ENCODE data around the gene RASAL2. TPM values are rescaled to one million over a fixed set of nuclear protein-coding genes. Genes with fewer than 3 reads are reported as not detected.
A peak's percentile ranks its signal among the peaks of the same experiment; 100 is the strongest.

Gene RASAL2
- total RNA-seq, 3 donors from 2014 or later: 28.5 to 41.0 (median 40.5) TPM

DNA sequence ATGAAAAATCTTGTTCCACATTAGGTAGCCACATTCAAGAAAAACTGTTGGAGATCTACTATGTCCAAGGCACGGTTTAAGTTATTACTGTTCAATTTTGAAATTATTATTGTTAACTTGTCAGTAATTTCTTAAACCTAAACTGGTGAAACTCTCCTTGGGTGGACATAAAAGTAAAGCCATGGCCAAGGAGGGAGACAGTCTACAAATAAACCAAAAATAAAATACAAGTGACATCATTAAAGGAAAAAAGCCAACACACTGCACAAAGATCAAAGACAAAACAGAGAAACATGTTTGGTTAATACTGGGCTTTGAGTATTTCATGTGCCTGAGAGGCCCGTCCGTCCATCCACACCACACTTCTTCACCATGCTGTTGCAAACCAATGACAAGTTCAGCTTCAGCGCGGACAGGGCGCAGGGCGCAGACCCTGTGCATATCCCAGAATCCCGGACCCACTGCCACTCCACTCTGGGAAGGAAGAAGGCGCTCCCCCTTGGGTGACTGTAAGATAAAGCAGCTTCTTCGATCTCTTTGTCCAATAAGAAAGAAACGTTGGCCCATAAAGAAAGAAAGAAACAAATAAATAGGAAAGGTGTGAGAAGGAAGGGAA lies 918 bp upstream of the RASAL2 start:
- no peaks in the 10 kb centered on the region for H3K27me3 ChIP-seq
- peak overlapping the region; percentile 91 to 98 (median 93) for H3K4me3 ChIP-seq
- no peak for DNase-seq (ENCODE audit: low spot score in 2 of 2)
- intact Hi-C loops (cut with DNase I; ENCODE audit: low total_unique reads): no loop called here
- peak overlapping the region; percentile 56 to 94 for H3K27ac ChIP-seq
- H3K4me1 ChIP-seq: no peaks in the 10 kb centered on the region
- TF ChIP-seq, protein P1, sequence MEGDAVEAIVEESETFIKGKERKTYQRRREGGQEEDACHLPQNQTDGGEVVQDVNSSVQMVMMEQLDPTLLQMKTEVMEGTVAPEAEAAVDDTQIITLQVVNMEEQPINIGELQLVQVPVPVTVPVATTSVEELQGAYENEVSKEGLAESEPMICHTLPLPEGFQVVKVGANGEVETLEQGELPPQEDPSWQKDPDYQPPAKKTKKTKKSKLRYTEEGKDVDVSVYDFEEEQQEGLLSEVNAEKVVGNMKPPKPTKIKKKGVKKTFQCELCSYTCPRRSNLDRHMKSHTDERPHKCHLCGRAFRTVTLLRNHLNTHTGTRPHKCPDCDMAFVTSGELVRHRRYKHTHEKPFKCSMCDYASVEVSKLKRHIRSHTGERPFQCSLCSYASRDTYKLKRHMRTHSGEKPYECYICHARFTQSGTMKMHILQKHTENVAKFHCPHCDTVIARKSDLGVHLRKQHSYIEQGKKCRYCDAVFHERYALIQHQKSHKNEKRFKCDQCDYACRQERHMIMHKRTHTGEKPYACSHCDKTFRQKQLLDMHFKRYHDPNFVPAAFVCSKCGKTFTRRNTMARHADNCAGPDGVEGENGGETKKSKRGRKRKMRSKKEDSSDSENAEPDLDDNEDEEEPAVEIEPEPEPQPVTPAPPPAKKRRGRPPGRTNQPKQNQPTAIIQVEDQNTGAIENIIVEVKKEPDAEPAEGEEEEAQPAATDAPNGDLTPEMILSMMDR (IDR thresholded peaks at IDR 0.05): no peak
- no peak for TF ChIP-seq POLR2AphosphoS5 (IDR thresholded peaks at IDR 0.05)
- TF ChIP-seq POLR2A (IDR thresholded peaks at IDR 0.05): no peak
- no peaks in the 10 kb centered on the region for H3K9me3 ChIP-seq
- H3K36me3 ChIP-seq: no peaks in the 10 kb centered on the region

DNA sequence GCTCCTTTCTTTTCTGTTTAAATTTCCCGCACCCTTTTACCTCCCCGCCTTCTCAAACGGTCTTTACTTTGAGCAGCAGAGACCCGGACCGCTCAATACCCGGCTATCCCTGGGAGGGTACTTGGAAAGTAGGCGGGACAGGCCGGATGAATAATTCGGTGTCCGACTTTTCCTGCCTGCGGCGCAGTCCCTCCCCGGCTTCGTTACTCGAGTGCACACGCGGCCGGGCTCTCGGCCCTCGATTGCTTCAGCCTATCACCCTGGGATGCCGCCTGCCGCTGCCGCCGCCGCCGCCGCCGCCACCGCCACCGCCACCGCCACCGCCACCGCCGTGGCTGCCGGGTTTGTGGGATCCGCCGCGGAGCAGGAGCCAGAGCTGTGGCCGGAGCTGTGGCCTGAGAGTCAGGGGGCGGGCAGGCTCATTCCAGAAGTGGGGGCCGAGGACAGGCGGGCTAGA lies 382 bp upstream of the RASAL2 start:
- H3K27ac ChIP-seq: peak overlapping the region; percentile 92 to 94
- no peaks in the 10 kb centered on the region for H3K36me3 ChIP-seq
- H3K4me1 ChIP-seq: no peaks in the 10 kb centered on the region
- intact Hi-C loops (cut with DNase I; ENCODE audit: low total_unique reads): no loop called here
- H3K27me3 ChIP-seq: no peaks in the 10 kb centered on the region
- no peaks in the 10 kb centered on the region for H3K9me3 ChIP-seq
- TF ChIP-seq POLR2A (IDR thresholded peaks at IDR 0.05) (no peak), POLR2AphosphoS5 (IDR thresholded peaks at IDR 0.05) (peak in 1 of 3 donors; percentile 39)
- TF ChIP-seq, protein P1 (IDR thresholded peaks at IDR 0.05): no peak
- H3K4me3 ChIP-seq: peak overlapping the region; percentile 91 to 98 (median 93)
- peak; percentile 88 to 91 for DNase-seq (ENCODE audit: low spot score in 2 of 2)

DNA sequence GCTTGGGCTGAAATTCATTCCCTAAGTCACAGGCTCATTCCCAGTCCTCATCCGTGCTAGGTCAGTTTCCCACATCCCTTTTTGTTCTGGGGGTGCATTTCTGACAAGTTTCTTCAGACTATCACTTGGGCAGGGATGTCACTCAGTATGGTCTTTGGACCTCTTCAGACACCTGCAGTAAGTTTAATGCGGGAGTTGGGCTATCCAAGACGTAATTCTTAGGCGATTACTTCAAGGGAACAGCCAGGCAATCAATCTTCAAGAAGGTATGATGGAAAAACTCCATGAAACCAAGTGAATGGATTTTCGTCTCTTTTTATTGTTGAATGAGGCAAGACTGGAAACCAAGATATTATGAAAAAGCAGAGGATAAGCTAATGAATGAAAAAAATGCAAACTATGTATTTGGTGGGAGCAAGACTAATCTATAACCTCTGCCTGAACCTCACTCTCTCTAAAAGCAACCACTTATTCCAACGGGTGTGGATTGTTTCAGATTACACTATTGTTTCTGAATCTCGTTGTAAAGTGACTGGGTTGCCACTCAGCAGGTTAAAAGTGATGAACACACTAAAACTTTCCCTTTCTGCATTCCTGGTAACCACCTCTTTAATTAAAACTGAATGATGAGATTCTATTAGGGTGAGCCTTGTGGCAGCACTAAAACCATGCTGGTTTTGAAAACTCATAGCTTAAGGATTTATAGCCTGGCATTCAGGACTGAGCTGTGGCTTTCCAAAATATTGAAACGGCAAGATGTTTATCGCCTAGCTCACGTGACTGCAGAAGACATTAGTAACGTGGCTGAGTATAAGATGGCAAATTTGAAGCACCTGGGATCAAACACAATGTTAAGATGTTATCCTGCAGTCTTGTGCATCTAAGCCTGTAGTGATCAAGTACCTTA lies 1.1 kb downstream of the RASAL2 start:
- TF ChIP-seq POLR2A (IDR thresholded peaks at IDR 0.05): no peak
- TF ChIP-seq, protein P1 (IDR thresholded peaks at IDR 0.05): no peak
- no peak for TF ChIP-seq POLR2AphosphoS5 (IDR thresholded peaks at IDR 0.05)
- DNase-seq (ENCODE audit: low spot score in 2 of 2): no peak
- H3K27ac ChIP-seq: peak overlapping the region; percentile 92 to 94
- no peaks in the 10 kb centered on the region for H3K27me3 ChIP-seq
- intact Hi-C loops (cut with DNase I; ENCODE audit: low total_unique reads): no loop called here
- no peaks in the 10 kb centered on the region for H3K9me3 ChIP-seq
- H3K4me3 ChIP-seq: peak overlapping the region; percentile 91 to 98 (median 93)
- H3K4me1 ChIP-seq: no peaks in the 10 kb centered on the region
- no peaks in the 10 kb centered on the region for H3K36me3 ChIP-seq

DNA sequence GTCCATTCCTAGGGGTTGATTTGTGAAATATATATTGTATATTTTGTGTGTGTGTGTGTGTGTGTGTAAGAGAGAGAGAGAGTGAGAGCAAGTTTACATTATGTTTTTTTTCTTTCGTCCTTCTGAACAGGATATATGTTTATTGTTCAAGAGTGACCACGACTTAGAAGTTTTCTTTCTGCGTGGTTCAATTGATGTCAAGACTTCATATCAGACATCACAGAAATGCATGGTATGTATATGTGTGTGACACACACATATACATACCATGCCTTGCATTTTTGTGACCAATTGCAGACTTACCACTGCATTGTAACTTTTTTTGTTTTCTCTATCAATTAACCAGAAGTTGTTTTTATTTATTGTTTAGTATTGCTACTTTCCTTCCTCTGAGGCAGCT lies 2.5 kb downstream of the RASAL2 start:
- intact Hi-C loops (cut with DNase I; ENCODE audit: low total_unique reads): no loop called here
- Histone ChIP-seq H3K36me3 (no peaks in the 10 kb centered on the region), H3K4me3 (peak overlapping the region; percentile 91 to 98 (median 93)), H3K4me1 (no peaks in the 10 kb centered on the region), H3K27ac (no peak overlapping the region), H3K27me3 (no peaks in the 10 kb centered on the region), H3K9me3 (no peaks in the 10 kb centered on the region)
- no peak for DNase-seq (ENCODE audit: low spot score in 2 of 2)
- TF ChIP-seq POLR2A (IDR thresholded peaks at IDR 0.05): no peak
- TF ChIP-seq POLR2AphosphoS5 (IDR thresholded peaks at IDR 0.05): no peak
- TF ChIP-seq, protein P1 (IDR thresholded peaks at IDR 0.05): no peak

DNA sequence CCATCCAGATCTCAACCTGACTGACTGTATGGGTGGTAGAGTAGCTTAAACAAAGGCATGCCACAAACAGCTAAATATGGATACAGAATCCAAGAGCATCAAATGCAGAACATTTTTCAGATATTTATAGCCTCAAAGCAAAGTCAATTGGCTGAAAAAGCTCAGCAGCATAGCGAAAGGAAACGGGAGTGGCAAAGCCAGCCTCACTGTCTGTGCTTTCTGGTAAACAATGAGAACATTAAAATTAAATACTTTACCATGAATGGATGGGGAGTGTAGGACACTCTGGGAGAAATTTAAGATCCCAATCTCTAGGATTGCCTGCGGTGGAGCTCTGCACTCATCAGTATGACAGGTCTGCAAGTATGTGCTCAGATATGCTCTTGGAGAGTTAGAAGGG lies 4.4 kb downstream of the RASAL2 start:
- H3K36me3 ChIP-seq: no peaks in the 10 kb centered on the region
- TF ChIP-seq, protein P1 (IDR thresholded peaks at IDR 0.05): no peak
- TF ChIP-seq POLR2AphosphoS5 (IDR thresholded peaks at IDR 0.05) (no peak), POLR2A (IDR thresholded peaks at IDR 0.05) (no peak)
- intact Hi-C loops (cut with DNase I; ENCODE audit: low total_unique reads): no loop called here
- no peak for DNase-seq (ENCODE audit: low spot score in 2 of 2)
- H3K27ac ChIP-seq: no peak overlapping the region
- no peaks in the 10 kb centered on the region for H3K4me1 ChIP-seq
- no peaks in the 10 kb centered on the region for H3K27me3 ChIP-seq
- H3K4me3 ChIP-seq: peak overlapping the region in 1 of 3 donors; percentile 9
- no peaks in the 10 kb centered on the region for H3K9me3 ChIP-seq
